ENCODE results near the gene OVOL3.
"Not testable (repeated sequence)": the region's sequence is repeated elsewhere in the genome, so short reads cannot be mapped to it uniquely, and the experiment has no call there.

Gene OVOL3

DNA sequence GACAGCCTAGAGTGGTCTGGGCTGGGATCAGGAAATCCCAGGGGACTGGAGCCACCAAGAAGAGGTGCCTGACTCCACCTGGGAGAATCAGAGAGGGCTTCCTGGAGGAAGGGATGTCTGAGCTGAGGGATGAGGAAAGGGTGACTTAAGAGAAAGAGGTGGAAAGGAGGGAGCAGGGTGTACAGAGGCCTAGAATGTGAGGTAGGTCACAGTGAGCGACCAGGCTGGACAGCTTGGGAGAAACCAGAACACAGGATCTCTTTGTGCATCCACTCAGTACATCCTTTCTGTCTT, 5.3 kb downstream of the OVOL3 start:
- DNase-seq (ENCODE audit: low read depth), result no peak
- peak overlapping the region; percentile 82 for H3K4me3 ChIP-seq (ENCODE audit: low read length)
- TF ChIP-seq CTCF (conservative IDR thresholded peaks at IDR 0.05; ENCODE audit: low read length), result no peak

- H3K4me3 ChIP-seq (ENCODE audit: low read length), result no peak overlapping the region
- DNase-seq (ENCODE audit: low read depth), result no peak
- no peak for TF ChIP-seq CTCF (conservative IDR thresholded peaks at IDR 0.05; ENCODE audit: low read length)
Measured at GRCh38 chr19:36120092-36120983, 9.4 kb downstream of the OVOL3 start.

GRCh38 chr19:36120984-36121358, 10.0 kb downstream of the OVOL3 start:
- no peak overlapping the region for H3K4me3 ChIP-seq (ENCODE audit: low read length)
- TF ChIP-seq CTCF (conservative IDR thresholded peaks at IDR 0.05; ENCODE audit: low read length), result no peak
- DNase-seq (ENCODE audit: low read depth), result no peak

- no peak for DNase-seq (ENCODE audit: low read depth)
- no peak for TF ChIP-seq CTCF (conservative IDR thresholded peaks at IDR 0.05; ENCODE audit: low read length)
- H3K4me3 ChIP-seq (ENCODE audit: low read length), result no peak overlapping the region
Measured at GRCh38 chr19:36121486-36122124, 10.7 kb downstream of the OVOL3 start.

GRCh38 chr19:36125557-36125956, 14.6 kb downstream of the OVOL3 start:
- H3K4me3 ChIP-seq (ENCODE audit: low read length), result no peak overlapping the region
- TF ChIP-seq CTCF (conservative IDR thresholded peaks at IDR 0.05; ENCODE audit: low read length), result no peak
- no peak for DNase-seq (ENCODE audit: low read depth)

- TF ChIP-seq CTCF (conservative IDR thresholded peaks at IDR 0.05; ENCODE audit: low read length), result no peak
- DNase-seq (ENCODE audit: low read depth), result no peak
- peak overlapping the region; percentile 59 for H3K4me3 ChIP-seq (ENCODE audit: low read length)
Measured at GRCh38 chr19:36128392-36128736, 17.4 kb downstream of the OVOL3 start.

DNA sequence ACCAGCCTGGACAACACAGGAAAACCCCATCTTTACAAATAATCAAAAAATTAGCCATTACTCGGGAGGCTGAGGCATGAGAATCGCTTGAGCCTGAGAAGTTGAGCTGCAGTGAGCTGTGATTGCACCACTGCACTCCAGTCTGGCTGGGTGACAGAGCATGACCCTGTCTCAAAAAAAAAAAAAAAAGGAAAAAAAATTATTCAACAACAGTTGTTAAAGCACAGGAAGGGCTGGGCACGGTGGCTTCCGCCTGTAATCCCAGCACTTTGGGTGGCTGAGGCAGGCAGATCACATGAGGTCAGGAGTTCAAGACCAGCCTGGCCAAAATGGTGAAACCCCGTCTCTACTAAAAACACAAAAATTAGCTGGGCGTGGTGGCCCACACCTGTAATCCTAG, 20.3 kb downstream of the OVOL3 start:
- not testable (repeated sequence) for H3K4me3 ChIP-seq (ENCODE audit: low read length); DNase-seq (ENCODE audit: low read depth)

DNA sequence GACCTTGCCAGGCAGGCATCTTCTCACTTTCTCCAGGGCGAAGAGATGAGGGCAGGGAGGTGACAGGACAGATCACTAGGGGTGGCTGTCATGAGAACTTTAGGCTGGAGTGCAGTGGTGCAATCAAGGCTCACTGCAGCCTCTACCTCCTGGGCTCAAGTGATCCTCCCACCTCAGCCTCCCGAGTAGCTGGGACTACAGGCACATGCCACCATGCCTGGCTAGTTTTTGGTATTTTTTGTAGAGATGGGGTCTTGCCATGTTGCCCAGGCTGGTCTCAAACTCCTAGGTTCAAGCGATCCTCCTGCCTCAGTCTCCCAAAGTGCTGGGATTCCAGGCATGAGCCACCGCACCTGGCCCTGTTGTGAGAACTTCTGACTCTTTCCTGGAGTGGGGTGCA, 23.9 kb downstream of the OVOL3 start:
- H3K4me3 ChIP-seq (ENCODE audit: low read length); DNase-seq (ENCODE audit: low read depth): not testable (repeated sequence)
